Measurements from ENCODE around the gene NXNL2. TPM values are rescaled to one million over a fixed set of nuclear protein-coding genes. Genes with fewer than 3 reads are reported as not detected.

The NXNL2 gene
- total RNA-seq, 2 donors from 2014 or later: not detected

GRCh38 chr9:88527618-88528017, 7.4 kb upstream of the NXNL2 start:
- no peak overlapping the region for H3K27ac Mint-ChIP-seq
- no peaks in the 10 kb centered on the region for H3K9me3 Mint-ChIP-seq
- no peak for DNase-seq (ENCODE audit: low spot score in 2 of 2)
- ATAC-seq: no peak
- no peaks in the 10 kb centered on the region for H3K36me3 Mint-ChIP-seq

GRCh38 chr9:88528080-88528790, 6.7 kb upstream of the NXNL2 start:
- ATAC-seq (no peak), DNase-seq (ENCODE audit: low spot score in 2 of 2) (no peak)
- Mint-ChIP-seq H3K27ac (no peak overlapping the region), H3K9me3 (no peaks in the 10 kb centered on the region), H3K36me3 (no peaks in the 10 kb centered on the region)

GRCh38 chr9:88529496-88529895, 5.5 kb upstream of the NXNL2 start:
- Mint-ChIP-seq H3K36me3 (no peaks in the 10 kb centered on the region), H3K27ac (no peak overlapping the region), H3K9me3 (no peaks in the 10 kb centered on the region)
- ATAC-seq (no peak), DNase-seq (ENCODE audit: low spot score in 2 of 2) (no peak)

GRCh38 chr9:88530051-88530450, 4.9 kb upstream of the NXNL2 start:
- no peak for ATAC-seq
- no peak for DNase-seq (ENCODE audit: low spot score in 2 of 2)
- Mint-ChIP-seq H3K36me3 (no peaks in the 10 kb centered on the region), H3K27ac (no peak overlapping the region), H3K9me3 (no peaks in the 10 kb centered on the region)

GRCh38 chr9:88531920-88532698, 2.9 kb upstream of the NXNL2 start:
- DNase-seq (ENCODE audit: low spot score in 2 of 2) (no peak), ATAC-seq (no peak)
- Mint-ChIP-seq H3K36me3 (no peaks in the 10 kb centered on the region), H3K9me3 (no peaks in the 10 kb centered on the region), H3K27ac (no peak overlapping the region)

- DNase-seq (ENCODE audit: low spot score in 2 of 2) (no peak), ATAC-seq (peak in 1 of 2 donors; percentile 11)
- H3K9me3 Mint-ChIP-seq: no peaks in the 10 kb centered on the region
- no peak overlapping the region for H3K27ac Mint-ChIP-seq
- H3K36me3 Mint-ChIP-seq: no peaks in the 10 kb centered on the region
Measured at GRCh38 chr9:88533951-88534455, 975 bp upstream of the NXNL2 start.

- DNase-seq (ENCODE audit: low spot score in 2 of 2) (no peak), ATAC-seq (peak; percentile 19 to 32)
- Mint-ChIP-seq H3K27ac (no peak overlapping the region), H3K9me3 (no peaks in the 10 kb centered on the region), H3K36me3 (no peaks in the 10 kb centered on the region)
Measured at GRCh38 chr9:88535226-88536022, 446 bp downstream of the NXNL2 start.

- no peaks in the 10 kb centered on the region for H3K36me3 Mint-ChIP-seq
- ATAC-seq (no peak), DNase-seq (ENCODE audit: low spot score in 2 of 2) (no peak)
- H3K27ac Mint-ChIP-seq: no peak overlapping the region
- no peaks in the 10 kb centered on the region for H3K9me3 Mint-ChIP-seq
Measured at GRCh38 chr9:88536023-88536324, 996 bp downstream of the NXNL2 start.

- H3K36me3 Mint-ChIP-seq: no peaks in the 10 kb centered on the region
- no peaks in the 10 kb centered on the region for H3K9me3 Mint-ChIP-seq
- ATAC-seq (no peak), DNase-seq (ENCODE audit: low spot score in 2 of 2) (no peak)
- H3K27ac Mint-ChIP-seq: no peak overlapping the region
Measured at GRCh38 chr9:88536951-88537760, 2.2 kb downstream of the NXNL2 start.

- DNase-seq (ENCODE audit: low spot score in 2 of 2): peak in 1 of 2 donors; percentile 30
- Mint-ChIP-seq H3K9me3 (no peaks in the 10 kb centered on the region), H3K27ac (no peak overlapping the region), H3K36me3 (no peaks in the 10 kb centered on the region)
- ATAC-seq: peak; percentile 68 to 69
Measured at GRCh38 chr9:88537761-88538091, 2.7 kb downstream of the NXNL2 start.

- ATAC-seq (no peak), DNase-seq (ENCODE audit: low spot score in 2 of 2) (no peak)
- no peaks in the 10 kb centered on the region for H3K9me3 Mint-ChIP-seq
- H3K27ac Mint-ChIP-seq: no peak overlapping the region
- no peaks in the 10 kb centered on the region for H3K36me3 Mint-ChIP-seq
Measured at GRCh38 chr9:88538311-88539085, 3.5 kb downstream of the NXNL2 start.

- H3K27ac Mint-ChIP-seq: no peak overlapping the region
- ATAC-seq: no peak
Measured at GRCh38 chr9:88539246-88539645, 4.3 kb downstream of the NXNL2 start.

GRCh38 chr9:88540251-88540763, 5.3 kb downstream of the NXNL2 start:
- H3K36me3 Mint-ChIP-seq: no peaks in the 10 kb centered on the region
- DNase-seq (ENCODE audit: low spot score in 2 of 2): no peak
- H3K9me3 Mint-ChIP-seq: no peaks in the 10 kb centered on the region
- no peak for ATAC-seq
- H3K27ac Mint-ChIP-seq: no peak overlapping the region

More at GRCh38 chr9:88539246-88539645, 4.3 kb downstream of the NXNL2 start:
- Mint-ChIP-seq H3K36me3 (no peaks in the 10 kb centered on the region), H3K9me3 (no peaks in the 10 kb centered on the region)
- DNase-seq (ENCODE audit: low spot score in 2 of 2): no peak

GRCh38 chr9:88544245-88544644, 9.3 kb downstream of the NXNL2 start:
- ATAC-seq (no peak), DNase-seq (ENCODE audit: low spot score in 2 of 2) (no peak)
- Mint-ChIP-seq H3K9me3 (no peaks in the 10 kb centered on the region), H3K36me3 (no peaks in the 10 kb centered on the region), H3K27ac (no peak overlapping the region)

- H3K27ac Mint-ChIP-seq: no peak overlapping the region
- H3K36me3 Mint-ChIP-seq: no peaks in the 10 kb centered on the region
- ATAC-seq (peak in 1 of 2 donors; percentile 50), DNase-seq (ENCODE audit: low spot score in 2 of 2) (no peak)
- no peaks in the 10 kb centered on the region for H3K9me3 Mint-ChIP-seq
Measured at GRCh38 chr9:88551546-88552137, 16.7 kb downstream of the NXNL2 start.
